Neural cell (in vitro differentiated cells): ENCODE data around the gene ADCY1. TPM values are rescaled to one million over a fixed set of nuclear protein-coding genes. Genes with fewer than 3 reads are reported as not detected.
A peak's percentile ranks its signal among the peaks of the same experiment; 100 is the strongest.

Source experiments
- H2AFZ ChIP-seq: fragments of 200-600, 300-800 bp; sonication (generic), shearing (Covaris generic); 2 replicates; pipeline ENCODE4 v1.6.0; 2014; ENCODE audit warnings: low read depth, mild to moderate bottlenecking, antibody characterized with exemption, low read length, moderate library complexity
- H3F3A ChIP-seq: fragments of 200-600 bp; shearing (Covaris generic); 2 replicates; pipeline ENCODE4 v1.6.1; 2016; ENCODE audit warnings: mild to moderate bottlenecking, moderate library complexity, mixed read lengths, antibody characterized with exemption, low read length; ENCODE audit not compliant: insufficient read depth, poor library complexity, severe bottlenecking
- H3K27ac ChIP-seq: fragments of 200-600, 300-800 bp; sonication (generic), shearing (Covaris generic); 2 replicates; pipeline ENCODE4 v1.5.1; 2014; ENCODE audit warnings: mild to moderate bottlenecking, low read length, moderate library complexity
- H3K27me3 ChIP-seq: fragments of 300-800, 200-600 bp; sonication (generic), shearing (Covaris generic); 2 replicates; pipeline ENCODE4 v1.6.0; 2014; ENCODE audit warnings: mild to moderate bottlenecking, low read depth, low read length, moderate library complexity; ENCODE audit not compliant: insufficient read depth
- H3K36me3 ChIP-seq: fragments of 300-800, 200-600 bp; sonication (generic), shearing (Covaris generic); 2 replicates; pipeline ENCODE4 v1.5.1; 2014; ENCODE audit warnings: mild to moderate bottlenecking, antibody characterized with exemption, low read length, moderate library complexity; ENCODE audit not compliant: insufficient read depth
- H3K4me2 ChIP-seq: fragments of 300-800, 200-600 bp; sonication (generic), shearing (Covaris generic); 2 replicates; pipeline ENCODE4 v1.6.0; 2014; ENCODE audit warnings: mild to moderate bottlenecking, low read length
- H3K4me3 ChIP-seq: fragments of 300-800, 200-600 bp; sonication (generic), shearing (Covaris generic); 2 replicates; pipeline ENCODE4 v1.5.1; 2014; ENCODE audit warnings: mild to moderate bottlenecking, low read length, moderate library complexity
- H3K79me2 ChIP-seq: fragments of 200-600 bp; shearing (Covaris generic); replicated peaks from 2 replicates; pipeline ENCODE4 v1.6.0; 2014; ENCODE audit warnings: mild to moderate bottlenecking, low read length, moderate library complexity; ENCODE audit not compliant: insufficient read depth
- H3K9ac ChIP-seq: fragments of 300-800, 200-600 bp; sonication (generic), shearing (Covaris generic); 2 replicates; pipeline ENCODE4 v1.6.1; 2016; ENCODE audit warnings: mild to moderate bottlenecking, low read length, mixed read lengths
- H3K9me2 ChIP-seq: fragments of 200-600 bp; shearing (Covaris generic); 2 replicates; pipeline ENCODE4 v1.6.1; 2016; ENCODE audit warnings: mild to moderate bottlenecking, low read length, mixed read lengths; ENCODE audit not compliant: insufficient read depth
- H3K9me3 ChIP-seq: fragments of 200-600, 300-800 bp; sonication (generic), shearing (Covaris generic); 2 replicates; pipeline ENCODE4 v1.6.1; 2016; ENCODE audit warnings: mild to moderate bottlenecking, mixed run types, low read length, moderate library complexity, mixed read lengths
- H4K20me1 ChIP-seq: fragments of 200-600 bp; shearing (Covaris generic); 2 replicates; pipeline ENCODE4 v1.6.1; 2016; ENCODE audit warnings: mild to moderate bottlenecking, mixed run types; ENCODE audit not compliant: insufficient read depth
- CTCF ChIP-seq: fragments of 450-650 bp; IDR thresholded peaks from 2 replicates; pipeline ENCODE4 v1.5.1; 2014; ENCODE audit warnings: antibody characterized with exemption, mild to moderate bottlenecking, moderate library complexity; ENCODE audit not compliant: poor library complexity, severe bottlenecking
- EP300 ChIP-seq: fragments of 450-650 bp; conservative IDR thresholded peaks from 2 replicates; pipeline ENCODE4 v1.6.1; 2014; ENCODE audit warnings: antibody characterized with exemption, mild to moderate bottlenecking, moderate library complexity; ENCODE audit not compliant: poor library complexity, severe bottlenecking
- EZH2 ChIP-seq: fragments of 200-600, 300-800 bp; shearing (Covaris generic), sonication (generic); IDR thresholded peaks from 2 replicates; pipeline ENCODE4 v1.6.1; 2014; ENCODE audit warnings: antibody characterized with exemption, low read length, borderline replicate concordance, mild to moderate bottlenecking; ENCODE audit not compliant: insufficient read depth, poor library complexity, severe bottlenecking
- MXI1 ChIP-seq: fragments of 450-650 bp; conservative IDR thresholded peaks from 2 replicates; pipeline ENCODE4 v1.6.1; 2014; ENCODE audit warnings: antibody characterized with exemption, mild to moderate bottlenecking; ENCODE audit not compliant: poor library complexity, severe bottlenecking
- POLR2AphosphoS5 ChIP-seq: IDR thresholded peaks from 2 replicates; pipeline ENCODE4 v1.6.1; 2012
- RAD21 ChIP-seq: fragments of 450-650 bp; conservative IDR thresholded peaks from 2 replicates; pipeline ENCODE4 v1.6.1; 2014; ENCODE audit warnings: antibody characterized with exemption, mild to moderate bottlenecking, moderate library complexity
- REST ChIP-seq: IDR thresholded peaks from 2 replicates; pipeline ENCODE4 v1.6.1; 2012; ENCODE audit warnings: borderline replicate concordance
- SMC3 ChIP-seq: fragments of 450-650 bp; conservative IDR thresholded peaks from 2 replicates; pipeline ENCODE4 v1.6.1; 2014; ENCODE audit warnings: antibody characterized with exemption, mild to moderate bottlenecking, moderate library complexity; ENCODE audit not compliant: poor library complexity
- TAF1 ChIP-seq: IDR thresholded peaks from 2 replicates; pipeline ENCODE4 v1.6.1; 2012; ENCODE audit warnings: low read depth
- polyA plus RNA-seq: library from polyadenylated mRNA; depleted of rRNA; stranded (reverse); fragments of >200 nt; gene quantifications from 2 replicates; pipeline ENCODE4 v1.2.3, GENCODE V29; 2014

ADCY1 gene
- polyA plus RNA-seq, 1 donor from 2014 or later = 14.8 TPM

- Histone ChIP-seq H3K4me2 (no peak overlapping the region), H3K36me3 (no peaks in the 10 kb centered on the region), H3K4me3 (no peak overlapping the region), H3K27me3 (no peaks in the 10 kb centered on the region), H2AFZ (no peak overlapping the region), H4K20me1 (no peaks in the 10 kb centered on the region), H3K27ac (no peak overlapping the region), H3F3A (no peaks in the 10 kb centered on the region), H3K79me2 (no peaks in the 10 kb centered on the region), H3K9me2 (no peaks in the 10 kb centered on the region), H3K9me3 (no peaks in the 10 kb centered on the region), H3K9ac (no peak overlapping the region)
- TF ChIP-seq EZH2 (no peak), MXI1 (no peak), CTCF (no peak), SMC3 (no peak), TAF1 (no peak), EP300 (no peak)
Measured at GRCh38 chr7:45594745-45595535, 20.8 kb downstream of the ADCY1 start.

GRCh38 chr7:45595809-45596664, 21.9 kb downstream of the ADCY1 start:
- peak overlapping the region; percentile 12 for H3K27ac ChIP-seq
- H3K9me3 ChIP-seq = no peaks in the 10 kb centered on the region
- no peak overlapping the region for H3K4me2 ChIP-seq
- no peaks in the 10 kb centered on the region for H3K9me2 ChIP-seq
- no peak overlapping the region for H3K9ac ChIP-seq
- no peaks in the 10 kb centered on the region for H3K36me3 ChIP-seq
- no peak overlapping the region for H3K4me3 ChIP-seq
- H3K79me2 ChIP-seq = no peaks in the 10 kb centered on the region
- H3F3A ChIP-seq = no peaks in the 10 kb centered on the region
- H4K20me1 ChIP-seq = no peaks in the 10 kb centered on the region
- no peak overlapping the region for H2AFZ ChIP-seq
- TF ChIP-seq EP300 (no peak), EZH2 (no peak), RAD21 (no peak), SMC3 (no peak), TAF1 (no peak), POLR2AphosphoS5 (no peak), REST (no peak), CTCF (no peak)
- no peaks in the 10 kb centered on the region for H3K27me3 ChIP-seq
